Right lobe of liver (tissue), 4 donors: ENCODE data around the gene PCSK9.

Experiments
- CTCF ChIP-seq, 4 donors: fragments of 200-600 bp in 3 of 4; fragments of 450-650 bp in 1 of 4; IDR thresholded peaks; one replicate each; pipeline versions ENCODE4 v1.5.1 to v1.8.0; 2016 to 2022; ENCODE audit warnings: antibody characterized with exemption in 4 of 4, mild to moderate bottlenecking in 2 of 4
- POLR2A ChIP-seq: fragments of 450-650 bp; IDR thresholded peaks from one replicate; pipeline ENCODE4 v1.6.1; 2017; ENCODE audit warnings: antibody characterized with exemption, mild to moderate bottlenecking
- donor health status: DM: no; HTN: no; CAD: no.
- donor health status: DM: no; HTN: no; CAD: no.
- donor health status: DM: no; HTN: yes; CAD: no.

- no peak for TF ChIP-seq CTCF (IDR thresholded peaks at IDR 0.05)
- TF ChIP-seq POLR2A: no peak
These were observed 29.9 kb downstream of the PCSK9 start for GRCh38 chr1:55069280-55069679.
